Neural progenitor cell (in vitro differentiated cells): ENCODE measurements around the gene MRPL23.

Experiments used
- CTCF ChIP-seq: fragments of 200-600 bp; sonication (generic); IDR thresholded peaks from 2 replicates; pipeline ENCODE4 v1.5.1; 2017; ENCODE audit warnings: antibody characterized with exemption, mild to moderate bottlenecking
- EZH2phosphoT487 ChIP-seq: fragments of 200-600 bp; sonication (generic); IDR thresholded peaks from 2 replicates; pipeline ENCODE4 v1.6.1; 2017; ENCODE audit warnings: antibody characterized with exemption

GRCh38 chr11:1947592-1948237, 583 bp downstream of the MRPL23 start:
- TF ChIP-seq CTCF (no peak), EZH2phosphoT487 (no peak)
